NCI-H1930 (cell line): ENCODE measurements around the gene ABCC5.
"Not testable (repeated sequence)": the region's sequence is repeated elsewhere in the genome, so short reads cannot be mapped to it uniquely, and the experiment has no call there.

Experiments used
- DNase-seq, 2 experiments: peaks; one replicate each; lab custom pipeline; 2025; lab: John Stamatoyannopoulos, UW

The ABCC5 gene

DNA sequence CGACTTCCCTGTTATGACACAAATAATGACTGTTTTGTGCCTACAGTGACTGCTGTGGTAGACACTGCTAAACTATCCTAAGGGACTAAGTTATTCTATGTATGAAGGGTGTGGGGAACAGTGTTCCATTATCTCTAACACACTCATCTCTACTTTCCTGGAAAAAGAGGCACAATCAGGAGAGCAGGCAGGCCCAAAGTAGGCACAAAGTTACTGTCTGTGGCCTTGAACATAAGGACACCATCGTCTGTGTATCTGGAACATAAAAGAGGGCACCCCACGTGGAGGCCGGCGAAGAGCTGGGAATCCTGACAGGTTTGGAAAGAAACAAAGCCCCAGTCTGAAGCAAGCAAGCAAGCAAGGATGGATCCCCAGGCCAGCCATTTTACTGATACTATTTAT lies 1.5 kb downstream of the ABCC5 start:
- DNase-seq, result no peak

DNA sequence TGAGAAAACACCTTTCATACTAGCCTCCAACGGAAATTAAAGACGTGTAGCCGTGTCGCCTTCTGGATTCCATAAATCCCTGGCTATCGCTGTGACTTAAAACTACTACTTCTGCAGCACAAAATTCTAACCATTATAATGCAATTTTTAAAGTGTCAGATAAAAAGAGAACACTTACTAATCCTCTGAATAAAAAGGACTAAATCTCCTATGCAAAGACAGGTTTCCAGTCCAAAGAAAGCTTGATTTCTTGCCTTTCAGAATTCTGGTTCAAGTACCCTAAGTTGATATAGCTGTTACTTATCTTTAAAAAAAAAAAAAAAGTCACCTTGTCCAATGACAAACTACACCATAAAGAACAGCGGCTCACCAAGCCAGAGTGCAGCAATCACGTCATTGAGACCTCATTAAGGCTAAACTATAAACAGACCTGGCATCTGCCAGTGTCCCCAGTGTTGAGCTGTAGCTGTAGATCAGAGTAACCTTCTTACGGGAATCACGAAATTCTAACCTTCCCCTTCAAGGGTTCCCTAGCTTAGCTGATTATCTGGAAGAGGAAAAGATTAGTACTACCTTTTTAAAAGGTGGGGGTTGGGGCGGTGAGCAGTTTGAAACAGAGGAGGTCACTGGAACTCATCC lies 2.2 kb downstream of the ABCC5 start:
- DNase-seq, result no peak

DNA sequence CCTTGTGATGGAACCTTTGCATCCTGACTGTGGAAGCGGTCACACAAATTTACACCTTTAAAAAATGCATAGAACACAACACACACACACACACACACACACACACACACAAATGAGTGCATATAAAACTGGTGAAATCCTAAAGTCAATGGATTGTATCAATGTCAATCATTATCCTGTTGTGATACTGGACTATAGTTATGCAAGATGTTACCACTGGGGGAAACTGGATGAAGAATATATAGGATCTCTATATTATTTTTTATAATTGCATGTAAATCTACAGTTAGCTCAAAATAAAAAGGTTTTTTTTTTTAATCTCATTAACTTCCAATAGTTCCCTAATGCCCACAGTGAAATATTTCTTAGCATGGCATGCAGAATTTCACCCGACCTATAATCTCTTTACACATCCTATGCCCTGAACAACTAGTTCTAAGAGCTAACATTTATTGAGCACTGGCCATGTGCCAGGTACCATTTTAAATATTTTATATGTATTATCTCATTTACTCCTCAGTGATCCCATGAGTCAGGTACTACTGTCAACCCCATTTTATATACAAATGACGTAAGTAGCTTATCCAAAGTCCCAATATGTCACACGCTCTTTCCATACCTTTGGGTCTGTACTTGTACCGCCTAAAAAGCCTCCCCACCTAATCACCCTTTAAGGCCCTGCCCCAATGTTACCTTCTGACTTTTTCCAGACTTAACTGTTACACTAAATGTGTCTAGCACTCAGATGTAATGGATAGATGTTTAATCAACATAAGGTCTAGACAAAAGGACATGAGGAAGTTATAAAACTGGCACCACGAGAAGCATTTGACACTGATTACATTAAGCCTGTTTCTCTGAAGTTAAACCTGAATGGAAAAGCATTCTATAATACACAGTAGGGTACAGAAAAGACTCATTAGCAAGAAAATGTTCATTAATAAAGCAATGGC lies 5.5 kb downstream of the ABCC5 start:
- DNase-seq, result no peak

DNA sequence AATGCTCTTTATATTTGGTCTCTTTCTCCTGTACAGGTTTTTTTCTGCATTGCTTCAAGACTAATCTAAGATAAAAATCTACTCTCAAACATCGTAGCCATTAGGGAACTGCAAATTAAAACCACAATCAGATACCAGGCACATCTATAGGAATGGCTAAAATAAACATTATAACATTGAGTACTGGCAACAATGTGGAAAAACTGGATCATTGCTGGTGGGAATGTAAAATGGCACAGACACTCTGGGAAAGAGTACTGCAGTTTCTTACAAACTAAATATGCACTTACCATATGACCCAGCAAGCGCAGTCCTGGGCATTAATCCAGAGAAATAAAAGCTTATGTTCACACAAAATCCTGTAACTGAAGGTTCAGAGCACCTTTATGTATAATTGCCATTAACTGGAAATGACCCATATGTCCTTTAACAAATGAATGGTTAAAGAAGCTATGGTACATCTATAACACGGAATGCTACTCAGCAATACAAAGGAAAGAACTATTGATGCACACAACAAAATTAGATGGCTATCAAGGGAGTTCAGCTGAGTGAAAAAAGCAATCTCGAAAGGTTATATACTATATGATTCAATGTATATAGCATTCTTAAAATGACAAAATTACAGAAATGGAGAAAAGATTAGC lies 6.3 kb downstream of the ABCC5 start:
- DNase-seq, result no peak

DNA sequence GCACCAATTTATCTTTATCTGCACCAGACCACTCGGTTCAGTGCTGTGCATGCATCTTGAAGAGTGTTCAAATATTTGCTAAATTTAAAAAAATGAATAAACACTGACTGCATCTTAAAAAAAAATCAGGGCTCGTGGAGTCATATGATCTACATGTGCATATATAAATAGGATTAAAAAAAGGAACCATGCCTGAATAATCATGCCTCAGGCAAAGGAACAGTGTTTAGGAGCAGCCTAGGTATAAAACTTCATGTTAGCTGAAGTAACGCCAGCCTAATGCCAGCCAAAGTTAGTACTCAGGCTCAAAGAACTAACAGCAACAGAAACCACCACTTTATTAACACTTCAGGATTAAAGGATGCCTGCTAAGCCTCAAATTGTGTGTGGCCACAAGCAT lies 9.5 kb downstream of the ABCC5 start:
- DNase-seq, result no peak

DNA sequence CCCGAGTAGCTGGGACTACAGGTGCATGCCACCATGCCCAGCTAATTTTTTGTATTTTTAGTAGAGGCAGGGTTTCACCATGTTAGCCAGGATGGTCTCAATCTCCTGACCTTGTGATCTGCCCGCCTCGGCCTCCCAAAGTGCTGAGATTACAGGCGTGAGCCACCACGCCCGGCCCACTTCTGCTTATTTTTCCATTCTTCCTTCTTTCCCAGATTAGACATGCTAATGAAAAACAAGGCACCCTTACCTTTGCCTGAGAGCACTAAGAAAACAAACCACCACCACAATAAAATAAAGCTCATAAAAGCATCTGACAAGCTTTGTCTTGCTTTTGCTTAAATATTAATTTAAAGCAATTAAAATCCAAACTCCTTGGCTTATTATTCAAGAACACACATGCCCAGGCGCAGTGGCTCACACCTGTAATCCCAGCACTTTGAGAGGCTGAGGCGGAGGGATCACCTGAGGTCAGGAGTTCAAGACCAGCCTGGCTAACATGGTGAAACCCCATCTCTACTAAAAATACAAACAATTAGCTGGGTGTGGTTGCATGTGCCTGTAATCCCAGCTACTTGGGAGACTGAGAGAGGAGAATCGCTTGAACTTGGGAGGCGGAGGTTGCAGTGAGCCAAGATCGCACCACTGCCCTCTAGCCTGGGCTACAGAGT lies 10.4 kb downstream of the ABCC5 start:
- not testable (repeated sequence) for DNase-seq

DNA sequence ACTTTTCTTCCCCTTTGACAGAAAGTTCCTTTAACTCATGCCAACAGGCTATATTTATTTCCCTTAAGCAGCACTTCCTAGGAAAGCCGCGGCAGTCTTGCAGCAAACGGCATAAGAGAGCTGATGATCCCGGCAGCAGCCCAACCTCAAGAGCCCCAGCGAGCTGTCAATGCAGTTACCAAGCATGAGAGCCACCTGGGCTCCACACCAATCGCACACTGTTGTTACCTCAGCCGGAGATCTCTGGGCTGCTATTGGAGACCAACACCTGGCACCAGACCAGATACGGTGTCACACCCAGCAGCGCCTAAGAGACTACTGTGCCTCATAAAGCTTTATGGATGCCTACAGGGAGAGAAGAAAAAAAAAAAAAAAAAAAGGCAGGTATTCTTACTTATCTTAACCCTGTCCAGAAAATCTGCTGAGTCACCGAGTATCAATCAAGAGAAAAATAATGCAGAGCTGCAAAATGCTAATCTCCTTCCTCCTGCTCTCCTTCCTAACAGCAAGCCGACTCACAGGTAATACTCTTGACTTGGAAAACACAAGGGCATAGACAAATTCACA lies 11.7 kb downstream of the ABCC5 start:
- DNase-seq, result no peak

DNA sequence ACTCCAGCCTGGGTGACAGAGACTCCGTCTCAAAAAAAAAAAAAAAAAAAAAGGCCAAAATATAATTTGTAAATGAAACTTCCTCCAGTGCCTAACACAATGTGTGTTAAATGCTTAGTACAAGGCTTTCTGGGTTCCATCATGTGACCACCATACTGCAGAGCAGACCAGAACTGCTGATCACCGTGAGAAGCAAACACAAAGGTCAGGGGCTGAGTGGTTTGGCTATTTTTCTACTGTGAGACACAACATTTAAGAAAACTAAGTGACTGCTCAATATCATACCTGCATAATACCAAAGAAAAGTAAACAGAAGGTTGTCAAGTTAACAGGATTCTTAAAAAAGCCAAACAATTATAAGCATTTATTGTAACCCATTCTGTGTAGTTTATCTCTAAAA lies 13.2 kb downstream of the ABCC5 start:
- DNase-seq, result no peak

DNA sequence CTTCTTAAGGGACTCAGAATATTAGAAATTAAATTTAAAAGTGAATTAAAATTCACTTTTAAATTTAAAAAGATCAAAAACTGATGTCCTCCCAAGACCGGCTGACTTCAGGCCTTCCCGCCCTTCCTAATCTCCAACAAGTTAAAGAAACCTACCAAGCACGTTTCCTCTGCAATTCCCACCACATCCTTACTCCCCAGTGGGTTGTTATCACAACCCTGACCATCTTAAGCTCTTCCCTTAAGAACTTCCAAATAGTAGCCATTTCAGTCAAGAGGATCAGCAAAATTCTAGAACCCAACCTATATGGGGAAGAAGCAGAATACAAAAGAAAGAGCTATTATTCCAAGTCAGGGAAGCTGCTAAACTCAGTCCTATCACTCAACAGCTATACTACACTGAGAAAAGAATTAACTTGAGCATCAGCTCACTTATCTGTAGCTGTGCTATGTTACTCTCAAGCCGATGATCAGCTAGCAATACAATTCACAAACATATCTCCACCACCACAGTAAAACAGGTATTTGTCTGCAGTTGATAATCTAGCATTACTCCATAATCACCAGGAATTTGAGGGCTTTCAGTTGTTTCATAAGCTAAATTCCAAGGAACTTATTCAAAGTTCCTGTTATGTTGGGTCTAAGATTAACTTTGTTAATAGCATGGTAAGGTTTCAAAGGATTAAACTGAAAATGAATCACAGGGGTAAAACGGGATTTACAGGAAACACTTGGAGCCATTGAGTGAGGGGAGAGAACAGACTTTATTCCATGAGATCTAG lies 14.3 kb downstream of the ABCC5 start:
- DNase-seq, result no peak

DNA sequence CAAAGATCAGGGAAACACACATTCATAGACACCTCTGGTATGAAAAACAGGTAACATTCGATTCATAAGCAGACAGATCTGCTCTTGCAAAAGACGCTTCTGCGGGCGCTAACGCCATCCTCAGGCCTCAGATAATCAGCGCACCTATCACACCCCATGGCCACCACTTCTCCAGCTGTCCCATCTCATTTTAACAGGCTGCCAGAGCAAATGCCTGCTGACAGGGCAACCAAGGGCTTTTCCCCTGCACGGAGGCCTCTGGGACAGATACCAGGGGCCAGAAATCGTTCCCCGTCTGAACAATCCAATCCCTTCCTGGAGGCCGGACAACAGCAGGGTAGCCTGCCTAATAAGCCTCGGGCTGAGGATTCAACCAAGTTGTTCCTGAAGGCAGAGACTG lies 15.2 kb downstream of the ABCC5 start:
- no peak for DNase-seq

DNA sequence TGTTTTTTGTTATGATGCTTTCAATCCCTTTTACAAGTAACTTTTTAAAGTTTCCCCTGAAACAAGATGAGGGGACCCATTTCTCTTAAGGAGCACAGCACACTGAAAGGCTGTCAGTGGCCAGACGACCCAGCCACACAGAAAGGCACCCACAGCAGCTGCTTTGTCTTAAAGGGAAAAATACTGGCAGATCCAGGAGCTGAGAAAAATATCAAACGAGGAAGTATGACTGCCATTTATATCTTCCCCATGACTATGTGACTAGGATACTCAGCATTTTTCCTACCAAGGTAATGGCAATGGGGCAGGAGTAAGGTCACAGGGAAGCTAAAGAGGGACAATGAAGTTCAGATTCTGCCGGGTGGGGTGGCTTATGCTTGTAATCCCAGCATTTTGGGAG lies 15.9 kb downstream of the ABCC5 start:
- DNase-seq, result no peak

DNA sequence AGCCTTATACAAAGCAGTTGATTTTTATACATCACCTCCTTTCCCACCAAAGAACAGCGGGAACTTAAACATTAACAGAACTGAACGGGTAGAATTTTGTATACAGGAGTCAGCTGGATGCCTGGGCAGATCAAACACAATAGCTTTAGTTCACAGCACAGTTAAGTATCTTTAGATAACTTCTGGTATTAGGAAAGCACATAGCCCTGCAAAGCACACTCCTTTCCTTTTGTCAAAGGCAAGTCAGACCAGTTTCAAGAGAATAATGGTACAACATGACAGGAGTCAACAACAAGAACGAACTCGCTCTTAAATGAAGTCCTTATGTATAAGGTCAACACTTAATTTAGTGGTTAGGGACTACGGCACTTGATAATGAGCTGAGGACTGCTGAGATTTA lies 26.3 kb downstream of the ABCC5 start:
- DNase-seq, result no peak

DNA sequence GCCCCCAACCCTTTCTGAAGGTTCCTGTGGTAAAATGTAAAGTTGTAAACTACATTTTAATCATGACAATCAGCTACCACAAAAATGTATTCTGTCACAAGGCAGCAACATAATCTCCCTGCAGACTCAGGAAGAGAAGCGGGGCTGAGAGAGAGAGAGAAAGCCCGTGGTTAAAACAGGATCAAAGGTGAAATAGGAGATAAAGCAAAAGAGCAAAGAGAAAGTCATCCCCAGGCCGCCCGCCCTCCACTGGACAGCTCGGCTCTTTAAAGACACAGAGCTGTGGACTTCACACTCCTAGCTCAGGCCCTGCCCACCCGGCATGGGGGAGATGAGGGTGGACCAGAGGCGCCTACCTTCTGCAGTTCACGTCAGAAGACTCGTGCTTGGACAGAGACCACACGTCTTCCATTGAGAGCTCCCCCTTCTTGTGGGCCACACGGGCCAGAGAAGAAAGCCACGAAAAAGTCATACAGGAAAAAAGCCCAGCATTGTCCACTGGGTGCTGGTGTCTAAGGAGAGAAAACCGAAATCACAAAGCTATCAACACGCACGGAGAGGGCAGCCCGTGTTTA lies 29.4 kb downstream of the ABCC5 start:
- DNase-seq, result no peak

DNA sequence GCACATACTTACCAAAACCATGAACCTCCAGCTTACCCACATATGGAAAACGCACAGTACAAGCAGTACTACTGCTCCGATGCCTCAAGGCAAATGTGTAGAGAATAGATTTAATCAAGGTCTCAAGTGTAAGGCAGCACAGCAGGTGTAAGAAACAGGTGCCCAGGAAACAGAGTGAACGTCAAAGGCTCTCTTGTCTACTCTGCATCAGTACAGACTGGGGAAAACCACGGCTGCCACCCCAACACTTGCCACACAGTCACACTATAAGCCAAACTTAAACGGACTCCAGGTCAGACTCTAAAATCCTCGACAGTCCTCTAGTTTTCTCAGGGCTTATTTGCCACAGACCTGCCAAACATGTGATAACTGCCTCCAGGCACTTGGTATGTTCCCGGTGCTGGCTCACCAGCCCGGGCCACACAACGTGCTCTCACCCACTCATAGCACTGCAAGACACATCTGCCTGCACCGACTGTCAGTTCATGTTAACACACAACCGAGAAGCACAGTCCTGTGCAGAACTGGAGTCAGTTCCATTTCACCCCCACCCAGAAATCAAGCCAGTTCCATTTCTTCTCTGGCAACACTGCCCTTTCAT lies 30.6 kb downstream of the ABCC5 start:
- no peak for DNase-seq

DNA sequence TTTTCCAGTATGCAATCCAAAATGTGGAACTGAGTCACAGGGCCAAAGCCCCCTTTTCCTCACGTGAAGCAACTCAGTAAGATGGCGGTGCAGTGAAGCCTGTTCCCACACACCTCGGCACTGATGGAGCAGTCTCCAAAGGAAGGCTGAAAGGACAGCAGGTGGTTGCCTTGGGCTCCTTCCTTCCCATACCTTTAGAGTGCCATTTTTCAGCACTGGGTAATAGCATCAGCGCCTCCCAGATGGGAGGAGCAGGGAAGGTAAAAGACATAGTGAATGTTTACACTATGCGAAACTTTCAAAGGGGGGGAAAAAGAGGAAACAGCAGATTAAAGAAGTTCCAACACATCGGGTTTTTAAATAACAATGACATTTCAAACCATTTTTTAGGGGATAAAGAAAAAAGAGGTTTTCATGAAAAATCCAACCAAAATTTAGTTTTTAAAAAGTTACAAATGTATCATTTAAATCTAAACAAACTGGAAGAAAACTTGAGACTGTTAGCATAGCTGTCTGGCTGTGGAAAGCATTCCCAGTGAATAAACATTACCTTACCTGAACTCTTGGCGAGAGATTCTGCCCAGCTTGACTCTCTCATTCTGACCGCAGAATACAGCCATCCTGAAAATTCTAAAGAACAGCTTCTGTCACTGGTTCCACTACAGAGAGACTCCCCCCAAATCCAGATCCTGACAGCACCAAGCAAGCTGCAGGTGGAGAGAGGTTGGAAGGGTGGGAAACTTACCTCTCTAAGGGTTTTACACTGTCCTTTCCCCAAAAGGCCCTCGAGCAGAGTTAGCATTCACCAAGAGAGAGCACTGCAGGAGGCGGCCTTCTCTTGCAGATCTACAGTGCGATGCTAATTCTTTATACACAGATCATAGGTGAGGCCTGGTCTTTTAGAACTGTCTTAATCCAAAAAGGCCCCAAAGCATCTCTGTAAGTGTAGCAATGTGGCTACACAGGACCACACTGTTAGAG lies 32.6 kb downstream of the ABCC5 start:
- DNase-seq, result no peak

DNA sequence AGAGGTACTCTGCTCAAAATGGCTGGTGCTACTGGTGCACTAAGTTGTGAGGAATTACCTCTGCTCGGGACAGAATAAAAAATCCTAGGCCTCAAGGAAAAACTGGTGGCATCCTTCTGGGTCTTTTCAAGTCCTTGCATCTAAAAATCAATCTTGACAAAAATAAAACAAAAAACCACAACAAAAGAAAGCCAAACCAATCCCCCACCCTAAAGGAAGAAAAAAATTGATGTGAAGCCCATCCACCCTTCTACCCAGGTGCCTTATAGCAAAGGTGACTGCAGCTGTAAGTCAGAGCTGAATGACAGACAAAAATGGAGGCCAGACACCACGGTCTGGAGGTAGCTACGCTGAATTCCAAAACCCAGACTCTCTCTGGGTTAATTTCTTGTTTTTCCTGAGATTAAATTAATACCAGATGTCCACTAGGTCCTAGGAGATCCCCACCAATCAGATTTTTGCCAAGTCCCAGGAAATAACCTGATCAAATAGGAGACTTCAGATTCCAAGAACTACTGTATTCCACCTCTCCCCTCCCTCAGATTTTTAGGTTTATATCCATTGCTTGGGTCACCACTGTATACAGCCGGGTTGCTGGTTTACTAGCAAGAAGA lies 33.5 kb downstream of the ABCC5 start:
- DNase-seq, result no peak

DNA sequence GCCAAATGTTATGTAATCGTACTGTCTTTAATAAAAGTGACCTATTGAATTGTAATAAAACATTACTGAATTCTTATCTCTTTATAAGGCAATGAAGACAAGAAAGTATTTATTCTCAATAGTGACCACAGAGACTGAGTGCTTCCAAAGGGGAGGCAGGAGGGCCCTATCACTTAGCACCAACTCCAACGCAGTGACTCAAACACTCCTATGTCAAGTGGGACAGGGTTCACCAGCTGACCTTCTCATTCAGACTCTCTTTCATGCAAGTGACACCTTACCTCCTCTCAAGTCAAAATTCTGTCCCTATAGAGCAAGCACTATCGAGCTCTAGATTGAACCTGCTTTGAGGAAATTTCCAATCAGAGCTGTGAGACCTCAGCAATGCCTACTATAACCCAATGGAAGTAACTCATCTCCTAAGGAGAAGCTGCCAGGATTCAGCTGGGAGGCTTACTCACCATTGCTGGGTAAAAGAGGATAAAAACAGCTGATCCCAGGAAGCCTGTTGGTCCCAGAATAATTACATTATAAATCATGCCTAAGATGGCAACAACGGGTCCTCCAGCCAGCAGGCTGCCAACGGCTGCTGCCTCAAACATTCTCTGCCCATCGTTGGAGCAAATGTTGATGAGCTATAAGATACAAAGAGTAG lies 35.6 kb downstream of the ABCC5 start:
- DNase-seq, result no peak

DNA sequence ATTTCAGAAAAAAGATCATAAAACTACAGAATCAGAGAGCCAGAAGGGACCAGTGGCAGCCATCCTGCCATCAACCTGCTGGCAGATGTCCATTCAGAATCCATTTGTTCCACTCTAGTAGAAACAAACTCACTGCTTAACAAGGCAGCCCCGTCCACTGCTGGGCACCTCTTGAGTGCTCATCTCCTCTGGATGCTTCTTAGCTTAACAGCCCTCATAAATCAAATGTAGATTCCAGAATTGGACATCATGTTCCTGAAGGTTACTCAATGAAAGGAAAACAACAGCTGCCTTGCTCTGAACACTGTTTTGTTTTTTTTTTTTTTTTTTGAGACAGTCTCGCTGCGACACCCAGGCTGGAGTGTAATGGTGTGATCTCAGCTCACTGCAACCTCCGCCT lies 37.3 kb downstream of the ABCC5 start:
- DNase-seq, result no peak
